Measurements from ENCODE around the gene KCNAB2.

DNA sequence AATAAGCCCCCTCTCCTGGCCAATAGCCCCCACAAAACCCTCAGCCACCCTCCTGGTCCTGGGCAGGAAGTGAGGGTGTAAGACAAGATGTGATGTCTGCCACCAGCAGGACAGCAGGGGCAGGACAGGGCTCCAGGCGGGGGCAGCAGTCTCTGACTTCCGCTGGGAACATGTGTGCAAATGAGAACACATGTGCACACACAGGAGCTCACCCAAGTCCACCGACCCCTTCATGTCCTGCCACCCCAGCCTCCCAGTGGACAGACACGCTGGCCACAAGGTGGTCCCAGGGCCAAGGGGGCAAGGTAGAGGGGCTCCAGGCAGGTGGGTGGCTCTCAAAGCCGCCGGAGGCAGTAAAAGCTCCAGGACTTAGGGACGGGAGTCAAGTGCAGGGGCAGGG, 60.1 kb downstream of the KCNAB2 start:
- TF ChIP-seq, protein P1, sequence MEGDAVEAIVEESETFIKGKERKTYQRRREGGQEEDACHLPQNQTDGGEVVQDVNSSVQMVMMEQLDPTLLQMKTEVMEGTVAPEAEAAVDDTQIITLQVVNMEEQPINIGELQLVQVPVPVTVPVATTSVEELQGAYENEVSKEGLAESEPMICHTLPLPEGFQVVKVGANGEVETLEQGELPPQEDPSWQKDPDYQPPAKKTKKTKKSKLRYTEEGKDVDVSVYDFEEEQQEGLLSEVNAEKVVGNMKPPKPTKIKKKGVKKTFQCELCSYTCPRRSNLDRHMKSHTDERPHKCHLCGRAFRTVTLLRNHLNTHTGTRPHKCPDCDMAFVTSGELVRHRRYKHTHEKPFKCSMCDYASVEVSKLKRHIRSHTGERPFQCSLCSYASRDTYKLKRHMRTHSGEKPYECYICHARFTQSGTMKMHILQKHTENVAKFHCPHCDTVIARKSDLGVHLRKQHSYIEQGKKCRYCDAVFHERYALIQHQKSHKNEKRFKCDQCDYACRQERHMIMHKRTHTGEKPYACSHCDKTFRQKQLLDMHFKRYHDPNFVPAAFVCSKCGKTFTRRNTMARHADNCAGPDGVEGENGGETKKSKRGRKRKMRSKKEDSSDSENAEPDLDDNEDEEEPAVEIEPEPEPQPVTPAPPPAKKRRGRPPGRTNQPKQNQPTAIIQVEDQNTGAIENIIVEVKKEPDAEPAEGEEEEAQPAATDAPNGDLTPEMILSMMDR (conservative IDR thresholded peaks at IDR 0.05; ENCODE audit: low read length) = peak; percentile 33; the same call in 1 of the 2 replicates
- TF ChIP-seq EZH2phosphoT487 (IDR thresholded peaks at IDR 0.05; ENCODE audit: borderline replicate concordance) = no peak
